Naive thymus-derived CD4-positive, alpha-beta T cell (primary cell): ENCODE results near the gene TPI1. TPM values are rescaled to one million over a fixed set of nuclear protein-coding genes. Genes with fewer than 3 reads are reported as not detected.

ENCODE experiments used
- ATAC-seq: fragments of 150-1000 bp; cut with Tn5 transposase; 2 replicates; pipeline ENCODE4 v1.10.0; 2021; ENCODE audit warnings: mild to moderate bottlenecking, moderate library complexity
- CTCF ChIA-PET: fragments of 350-600 bp; sonication (Branson Sonifier 250); formaldehyde crosslinking; loops from one replicate; lab custom pipeline; 2021; ENCODE audit warnings: antibody characterized with exemption; lab: Charles Lee
- POLR2A ChIA-PET: fragments of 350-600 bp; sonication (Branson Sonifier 250); formaldehyde crosslinking; loops from one replicate; lab custom pipeline; 2021; ENCODE audit warnings: antibody characterized with exemption, inconsistent platforms; lab: Charles Lee
- DNase-seq, 9 donors: peaks; one replicate each; pipeline versions ENCODE4 v3.0.0 to v3.0.0-alpha.2; 2020 to 2022; ENCODE audit warnings: mixed read lengths in 1 of 9
- H3K27ac ChIP-seq: one replicate; pipeline ENCODE4 v1.7.0; 2013; ENCODE audit warnings: mild to moderate bottlenecking, low read depth, low read length, moderate library complexity
- H3K27me3 ChIP-seq, 2 donors: one replicate each; pipeline ENCODE4 v1.7.0; 2013; ENCODE audit warnings: low read length in 2 of 2, mild to moderate bottlenecking in 2 of 2, moderate library complexity in 2 of 2; ENCODE audit not compliant: control insufficient read depth in 2 of 2, insufficient read depth in 2 of 2
- H3K36me3 ChIP-seq, 3 experiments: 1 replicate in 2 of 3; 2 replicates in 1 of 3; pipeline ENCODE4 v1.7.0; 2013; ENCODE audit warnings: low read length in 3 of 3, mild to moderate bottlenecking in 3 of 3, moderate library complexity in 1 of 3; ENCODE audit not compliant: insufficient read depth in 3 of 3, control insufficient read depth in 2 of 3
- H3K4me1 ChIP-seq, 2 donors: one replicate each; pipeline ENCODE4 v1.7.0; 2013; ENCODE audit warnings: low read length in 2 of 2, mild to moderate bottlenecking in 2 of 2, moderate library complexity in 1 of 2; ENCODE audit not compliant: control insufficient read depth in 2 of 2, insufficient read depth in 2 of 2
- H3K4me3 ChIP-seq: 2 replicates; pipeline ENCODE4 v1.7.0; 2013; ENCODE audit warnings: mild to moderate bottlenecking, low read length
- H3K9me3 ChIP-seq, 3 experiments: 1 replicate in 2 of 3; 2 replicates in 1 of 3; pipeline ENCODE4 v1.7.0; 2013; ENCODE audit warnings: low read length in 3 of 3; ENCODE audit not compliant: control insufficient read depth in 2 of 3
- H3K27ac Mint-ChIP-seq, 9 donors: one replicate each; pipeline ENCODE4 v1.8.0; 2020 to 2022; ENCODE audit warnings: mixed read lengths in 9 of 9, mild to moderate bottlenecking in 8 of 9, moderate library complexity in 5 of 9, inconsistent platforms in 2 of 9
- H3K27me3 Mint-ChIP-seq, 5 donors: one replicate each; pipeline ENCODE4 v1.8.0; 2021 to 2022; ENCODE audit warnings: mixed read lengths in 5 of 5, mild to moderate bottlenecking in 1 of 5
- H3K36me3 Mint-ChIP-seq, 5 donors: one replicate each; pipeline ENCODE4 v1.8.0; 2020 to 2022; ENCODE audit warnings: mixed read lengths in 5 of 5, mild to moderate bottlenecking in 3 of 5, inconsistent platforms in 1 of 5
- H3K4me1 Mint-ChIP-seq, 7 donors: one replicate each; pipeline ENCODE4 v1.8.0; 2020 to 2022; ENCODE audit warnings: mixed read lengths in 7 of 7, mild to moderate bottlenecking in 3 of 7, inconsistent platforms in 1 of 7
- H3K4me3 Mint-ChIP-seq, 10 donors: one replicate each; pipeline ENCODE4 v1.8.0; 2020 to 2022; ENCODE audit warnings: mild to moderate bottlenecking in 10 of 10, mixed read lengths in 10 of 10, moderate library complexity in 6 of 10, inconsistent platforms in 2 of 10
- H3K9me3 Mint-ChIP-seq, 11 donors: one replicate each; pipeline ENCODE4 v1.8.0; 2020 to 2022; ENCODE audit warnings: mixed read lengths in 11 of 11, mild to moderate bottlenecking in 4 of 11, inconsistent platforms in 1 of 11, moderate library complexity in 1 of 11
- intact Hi-C, 2 donors: fragments of 100-400 bp; cut with micrococcal nuclease; formaldehyde crosslinking; loops; one replicate each; pipeline ENCODE4 v1.15.1; 2023
- polyA plus RNA-seq, 2 donors: library from polyadenylated mRNA; unstranded; fragments of 300-500 nt; fragmentation: Illumina TruSeq; gene quantifications; one replicate each; pipeline ENCODE4 v1.2.3, GENCODE V29; 2021
- total RNA-seq, 6 experiments: library from RNA in 5 of 6; stranded (reverse) in 5 of 6; gene quantifications; 1 replicate in 5 of 6; 2 replicates in 1 of 6; pipeline ENCODE4 v1.2.3 and lab custom pipeline; 2021 to 2026

The TPI1 gene
- total and polyA plus RNA-seq, 7 experiments from 2014 or later, result 89.7 to 1,293 (median 163) TPM

DNA sequence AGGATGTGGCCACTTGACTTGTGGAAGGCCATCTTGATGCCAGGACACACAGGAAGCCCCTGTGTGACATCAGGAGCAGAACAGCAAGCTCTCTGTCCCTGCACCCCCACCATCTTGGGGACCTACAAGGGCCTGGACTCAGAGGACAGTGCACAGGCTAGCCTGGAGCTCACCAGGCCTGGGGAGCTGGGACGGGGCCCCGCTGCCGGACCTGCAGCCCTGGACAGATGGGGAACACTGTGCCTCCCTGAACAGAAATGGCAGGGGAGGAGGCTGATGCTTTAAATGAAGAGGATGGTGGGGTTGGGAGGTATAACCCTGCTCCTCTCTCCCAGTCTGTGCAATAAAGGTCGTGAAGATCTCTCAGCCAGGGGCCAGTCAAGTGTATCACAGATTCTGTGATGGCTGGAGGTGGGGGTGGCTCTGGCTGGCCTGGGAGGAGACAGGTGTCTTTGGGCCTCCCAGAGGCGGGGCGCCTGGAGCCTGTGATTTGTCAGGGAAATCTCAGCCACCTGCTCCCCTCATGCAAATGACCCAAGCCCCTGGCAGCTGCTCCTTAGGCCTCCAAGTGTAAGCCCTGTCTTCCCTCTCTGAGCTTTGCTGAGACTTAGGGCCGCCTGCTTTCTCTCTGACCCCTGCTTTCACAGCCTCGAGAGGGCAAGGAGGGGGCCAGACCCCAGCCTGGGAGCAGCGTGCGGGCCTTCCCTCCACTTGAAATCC is 27.7 kb upstream of the TPI1 start:
- no peaks in the 10 kb centered on the region for H3K9me3 Mint-ChIP-seq
- DNase-seq (no peak), ATAC-seq (no peak)
- Histone ChIP-seq H3K27me3 (no peaks in the 10 kb centered on the region), H3K4me1 (peaks cover 0 to 4% of the 10 kb centered on the region in 2 donors), H3K27ac (no peak overlapping the region), H3K4me3 (no peak overlapping the region), H3K36me3 (peaks cover 0 to under 1% (median 0%) of the 10 kb centered on the region in 3 experiments), H3K9me3 (no peaks in the 10 kb centered on the region)
- H3K27me3 Mint-ChIP-seq, result no peaks in the 10 kb centered on the region
- H3K4me3 Mint-ChIP-seq, result no peak overlapping the region
- intact Hi-C loops, result no loop called here
- ChIA-PET CTCF (interaction anchor here (0.5 to 1.5 kb wide), 4 partner anchors 9 to 86 kb away, joined by 3 to 4 read pairs (median 3); partner anchors contain the start of gene MLF2), POLR2A (interaction anchor here (0.7 to 1.3 kb wide), 3 partner anchors 11 to 234 kb away, joined by 3 read pairs; partner anchors contain the start of genes P3H3 and SPSB2)
- H3K36me3 Mint-ChIP-seq, result peaks cover 0 to 4% (median 0%) of the 10 kb centered on the region in 5 donors
- no peak overlapping the region for H3K27ac Mint-ChIP-seq
- H3K4me1 Mint-ChIP-seq, result peaks cover 0 to 4% (median 0%) of the 10 kb centered on the region in 7 donors

GRCh38 chr12:6840330-6840729 is 27.0 kb upstream of the TPI1 start:
- Histone ChIP-seq H3K27me3 (no peaks in the 10 kb centered on the region), H3K4me1 (peaks cover 0 to 4% of the 10 kb centered on the region in 2 donors), H3K27ac (no peak overlapping the region), H3K9me3 (no peaks in the 10 kb centered on the region), H3K4me3 (no peak overlapping the region), H3K36me3 (peaks cover 0 to 6% (median 0%) of the 10 kb centered on the region in 3 experiments)
- intact Hi-C loops, result no loop called here
- Mint-ChIP-seq H3K9me3 (no peaks in the 10 kb centered on the region), H3K36me3 (peaks cover 0 to 10% (median 5%) of the 10 kb centered on the region in 5 donors), H3K4me1 (peaks cover 0 to 4% (median 0%) of the 10 kb centered on the region in 7 donors), H3K4me3 (no peak overlapping the region), H3K27me3 (no peaks in the 10 kb centered on the region), H3K27ac (no peak overlapping the region)
- DNase-seq (no peak), ATAC-seq (no peak)
- ChIA-PET POLR2A (interaction anchor here (0.6 to 1.3 kb wide), 3 partner anchors 12 to 243 kb away, joined by 3 read pairs; partner anchors contain the start of genes P3H3 and SPSB2), CTCF (no interaction called here)

GRCh38 chr12:6840761-6841515 is 26.4 kb upstream of the TPI1 start, which contains the start of gene GNB3:
Gene GNB3 (plus strand): TSS chr12:6840925. CDS start chr12:6841288, 363 bp downstream.
- Mint-ChIP-seq H3K27ac (no peak within 1 kb of the TSS), H3K36me3 (peaks cover 0 to 10% (median 5%) of the 10 kb centered on the region in 5 donors), H3K4me3 (no peak within 1 kb of the TSS), H3K27me3 (no peaks in the 10 kb centered on the region), H3K4me1 (peaks cover 0 to 3% (median 0%) of the 10 kb centered on the region in 7 donors), H3K9me3 (no peaks in the 10 kb centered on the region)
- no peaks in the 10 kb centered on the region for H3K27me3 ChIP-seq
- intact Hi-C loops, result no loop called here
- peaks cover 0 to 6% (median 0%) of the 10 kb centered on the region in 3 experiments for H3K36me3 ChIP-seq
- POLR2A ChIA-PET, result interaction anchor here (0.5 to 1.6 kb wide), 6 partner anchors 10 to 244 kb away, joined by 3 to 5 read pairs (median 3); partner anchors contain the start of genes CDCA3, MLF2 and SPSB2
- H3K4me1 ChIP-seq, result peaks cover 0 to 2% of the 10 kb centered on the region in 2 donors
- CTCF ChIA-PET, result no interaction called here
- H3K4me3 ChIP-seq, result no peak within 1 kb of the TSS
- ATAC-seq (no peak), DNase-seq (no peak)
- no peak within 1 kb of the TSS for H3K27ac ChIP-seq
- no peaks in the 10 kb centered on the region for H3K9me3 ChIP-seq

DNA sequence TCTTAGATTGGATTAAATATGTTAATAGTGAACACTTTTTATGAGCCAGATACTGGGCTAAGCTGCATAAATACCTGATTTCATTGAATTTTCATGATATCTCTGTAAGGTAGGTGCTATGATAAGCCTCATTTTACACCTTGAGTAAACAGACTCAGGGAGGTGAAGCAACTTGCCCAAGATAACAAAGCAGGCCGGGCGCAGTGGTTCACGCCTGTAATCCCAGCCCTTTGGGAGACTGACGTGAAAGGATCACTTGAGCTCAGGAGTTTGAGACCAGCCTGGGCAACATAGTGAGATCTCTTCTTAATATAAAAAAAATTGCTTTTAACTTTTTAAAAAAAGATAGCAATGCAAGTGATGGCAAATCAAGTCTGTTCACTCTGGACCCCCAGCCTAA is 25.3 kb upstream of the TPI1 start:
- intact Hi-C loops, result no loop called here
- Mint-ChIP-seq H3K9me3 (no peaks in the 10 kb centered on the region), H3K36me3 (peaks cover 0 to 10% (median 5%) of the 10 kb centered on the region in 5 donors), H3K4me3 (no peak overlapping the region), H3K27me3 (no peaks in the 10 kb centered on the region), H3K27ac (peak overlapping the region in 1 of 9 donors; percentile 9), H3K4me1 (peaks cover 0 to 3% (median 0%) of the 10 kb centered on the region in 7 donors)
- ATAC-seq (no peak), DNase-seq (no peak)
- H3K4me3 ChIP-seq, result no peak overlapping the region
- POLR2A ChIA-PET, result interaction anchor here (0.7 to 1.6 kb wide), 6 partner anchors 9 to 89 kb away, joined by 3 to 5 read pairs (median 4); partner anchors contain the start of genes CDCA3, MLF2 and TPI1
- H3K4me1 ChIP-seq, result no peaks in the 10 kb centered on the region
- CTCF ChIA-PET, result no interaction called here
- H3K9me3 ChIP-seq, result no peaks in the 10 kb centered on the region
- no peaks in the 10 kb centered on the region for H3K27me3 ChIP-seq
- H3K27ac ChIP-seq, result no peak overlapping the region
- H3K36me3 ChIP-seq, result peaks cover 0 to 6% (median 4%) of the 10 kb centered on the region in 3 experiments

- Mint-ChIP-seq H3K9me3 (no peaks in the 10 kb centered on the region), H3K4me3 (no peak overlapping the region), H3K36me3 (peaks cover 0 to 11% (median 10%) of the 10 kb centered on the region in 5 donors), H3K27ac (no peak overlapping the region), H3K27me3 (no peaks in the 10 kb centered on the region), H3K4me1 (peaks cover 0 to 3% (median 0%) of the 10 kb centered on the region in 7 donors)
- intact Hi-C loops, result no loop called here
- Histone ChIP-seq H3K27ac (no peak overlapping the region), H3K36me3 (peaks cover 0 to 6% (median 4%) of the 10 kb centered on the region in 3 experiments), H3K9me3 (no peaks in the 10 kb centered on the region), H3K4me1 (no peaks in the 10 kb centered on the region), H3K27me3 (no peaks in the 10 kb centered on the region), H3K4me3 (no peak overlapping the region)
- CTCF ChIA-PET, result interaction anchor here (1.0 to 1.7 kb wide), 2 partner anchors 9 to 22 kb away, joined by 3 to 8 read pairs; no protein-coding TSS in a partner anchor
- POLR2A ChIA-PET, result interaction anchor here (0.6 to 1.6 kb wide), 2 partner anchors 8 to 91 kb away, joined by 3 to 4 read pairs; partner anchors contain the start of gene CDCA3
- DNase-seq, result no peak
- ATAC-seq, result no peak
Observed at GRCh38 chr12:6843118-6843902, 24.0 kb upstream of the TPI1 start.

DNA sequence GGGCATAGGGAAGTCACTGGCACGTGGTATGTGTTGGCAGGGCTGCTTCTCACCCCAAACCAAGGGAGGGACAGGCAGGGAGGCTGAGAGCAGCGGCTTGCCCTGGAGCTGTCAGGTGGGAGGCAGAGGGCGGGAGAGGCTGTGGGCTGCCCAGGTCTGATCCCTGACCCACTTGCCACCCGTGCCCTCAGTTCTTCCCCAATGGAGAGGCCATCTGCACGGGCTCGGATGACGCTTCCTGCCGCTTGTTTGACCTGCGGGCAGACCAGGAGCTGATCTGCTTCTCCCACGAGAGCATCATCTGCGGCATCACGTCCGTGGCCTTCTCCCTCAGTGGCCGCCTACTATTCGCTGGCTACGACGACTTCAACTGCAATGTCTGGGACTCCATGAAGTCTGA is 21.9 kb upstream of the TPI1 start:
- ChIA-PET CTCF (no interaction called here), POLR2A (interaction anchor here (0.7 to 1.2 kb wide), 2 partner anchors 29 to 93 kb away, joined by 3 read pairs; no protein-coding TSS in a partner anchor)
- intact Hi-C loops, result no loop called here

More for the DNA sequence above, 21.9 kb upstream of the TPI1 start:
- no peaks in the 10 kb centered on the region for H3K27me3 Mint-ChIP-seq
- no peaks in the 10 kb centered on the region for H3K9me3 Mint-ChIP-seq
- ATAC-seq (no peak), DNase-seq (no peak)
- H3K27me3 ChIP-seq, result no peaks in the 10 kb centered on the region
- peaks cover 0 to 21% (median 10%) of the 10 kb centered on the region in 5 donors for H3K36me3 Mint-ChIP-seq
- no peak overlapping the region for H3K4me3 Mint-ChIP-seq
- no peak overlapping the region for H3K27ac Mint-ChIP-seq
- H3K4me1 Mint-ChIP-seq, result peaks cover 0 to 18% (median 0%) of the 10 kb centered on the region in 7 donors
- H3K4me3 ChIP-seq, result no peak overlapping the region
- H3K4me1 ChIP-seq, result no peaks in the 10 kb centered on the region
- no peak overlapping the region for H3K27ac ChIP-seq
- peaks cover 0 to 6% (median 4%) of the 10 kb centered on the region in 3 experiments for H3K36me3 ChIP-seq
- no peaks in the 10 kb centered on the region for H3K9me3 ChIP-seq
